ENCODE results near the gene STXBP6.

STXBP6 gene

GRCh38 chr14:24870949-24871701 is 178.8 kb downstream of the STXBP6 start:
- FAIRE-seq (no peak), DNase-seq (ENCODE audit: insufficient read length) (no peak)
- no peak for TF ChIP-seq TAF1 (IDR thresholded peaks at IDR 0.05; ENCODE audit: borderline replicate concordance, low read depth, low read length)

DNA sequence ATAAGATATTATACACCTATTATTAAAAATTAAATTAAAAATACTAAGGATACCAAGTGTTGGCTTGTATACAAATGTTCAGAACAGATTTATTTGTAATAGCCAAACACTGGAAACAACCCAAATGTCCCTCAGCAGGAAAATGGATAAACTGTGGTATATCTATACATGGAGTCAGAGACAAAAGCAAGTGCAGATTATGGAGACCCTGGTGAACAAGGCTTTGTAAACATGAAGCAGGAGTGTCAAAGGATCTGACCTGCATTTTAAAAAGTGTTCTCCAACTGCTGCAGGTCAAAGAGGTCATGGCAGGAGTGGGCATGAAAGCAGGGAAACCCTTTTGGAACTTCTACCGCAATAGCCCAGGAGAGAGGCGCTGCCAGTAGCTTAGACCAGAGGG is 181.6 kb downstream of the STXBP6 start:
- TF ChIP-seq POLR2AphosphoS5 (IDR thresholded peaks at IDR 0.05; ENCODE audit: low read depth, low read length) = no peak
- no peak for TF ChIP-seq POLR2A (IDR thresholded peaks at IDR 0.05; ENCODE audit: low read depth, low read length)
- no peak for TF ChIP-seq TAF1 (IDR thresholded peaks at IDR 0.05; ENCODE audit: borderline replicate concordance, low read depth, low read length)
- FAIRE-seq = no peak
- no peak for DNase-seq (ENCODE audit: insufficient read length)

DNA sequence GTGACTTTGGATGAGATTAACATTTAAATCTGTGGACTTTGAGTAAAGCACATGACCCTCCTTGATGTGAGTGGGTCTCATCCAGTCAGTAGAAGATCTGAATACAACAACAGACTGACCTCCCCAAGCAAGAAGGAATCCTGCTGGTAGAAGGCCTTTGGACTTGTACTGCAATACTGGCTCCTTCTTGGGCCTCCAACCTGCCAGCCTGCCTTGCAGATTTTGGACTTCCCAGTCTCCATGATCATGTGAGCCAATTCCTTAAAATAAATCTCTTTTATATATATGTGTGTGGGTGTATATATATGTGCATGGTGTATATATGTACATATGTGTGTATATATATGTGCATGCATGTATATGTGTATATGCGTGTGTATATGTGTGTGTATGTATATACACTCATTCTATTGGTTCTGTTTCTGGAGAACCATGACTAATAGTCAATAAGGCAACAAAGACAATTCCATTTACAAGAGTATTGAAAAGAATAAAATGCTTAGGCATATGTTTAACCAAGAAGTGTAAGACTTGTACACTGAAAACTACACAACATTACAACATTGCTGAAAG is 183.8 kb downstream of the STXBP6 start:
- DNase-seq (ENCODE audit: insufficient read length) (no peak), FAIRE-seq (no peak)
- TF ChIP-seq POLR2A (IDR thresholded peaks at IDR 0.05; ENCODE audit: low read depth, low read length) = no peak
- TF ChIP-seq POLR2AphosphoS5 (IDR thresholded peaks at IDR 0.05; ENCODE audit: low read depth, low read length) = no peak
- TF ChIP-seq TAF1 (IDR thresholded peaks at IDR 0.05; ENCODE audit: borderline replicate concordance, low read depth, low read length) = no peak

GRCh38 chr14:24863968-24864684 is 185.8 kb downstream of the STXBP6 start:
- no peak for DNase-seq (ENCODE audit: insufficient read length)
- no peak for TF ChIP-seq TAF1 (IDR thresholded peaks at IDR 0.05; ENCODE audit: borderline replicate concordance, low read depth, low read length)
- no peak for TF ChIP-seq POLR2A (IDR thresholded peaks at IDR 0.05; ENCODE audit: low read depth, low read length)
- no peak for TF ChIP-seq POLR2AphosphoS5 (IDR thresholded peaks at IDR 0.05; ENCODE audit: low read depth, low read length)
- FAIRE-seq = no peak

DNA sequence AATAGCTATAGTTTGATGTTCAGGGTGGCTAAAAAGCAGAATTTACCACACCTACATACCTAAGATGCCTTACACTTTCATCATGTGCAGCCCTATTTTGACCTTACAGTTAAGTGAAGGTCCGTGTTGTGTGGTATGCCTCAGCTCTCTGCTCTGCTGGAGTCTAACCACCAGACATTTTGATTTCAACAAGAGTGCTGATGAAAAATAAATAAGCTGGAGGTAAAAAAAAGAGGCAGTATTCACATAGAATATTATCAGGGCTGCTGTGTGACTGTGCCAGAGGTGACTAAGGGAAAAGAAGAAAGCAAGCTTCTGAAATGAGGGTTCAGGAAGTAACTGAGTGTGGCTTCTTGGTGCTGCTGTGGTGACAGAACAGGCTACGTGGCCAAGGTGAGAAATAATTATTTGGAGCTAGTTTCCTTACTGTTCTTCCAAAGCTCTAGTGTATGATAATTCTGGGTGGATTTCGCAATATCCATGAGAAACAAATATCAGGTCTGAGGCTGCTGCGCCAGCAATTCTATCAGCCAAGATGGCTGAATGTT is 188.8 kb downstream of the STXBP6 start:
- DNase-seq (ENCODE audit: insufficient read length) (no peak), FAIRE-seq (no peak)
- no peak for TF ChIP-seq TAF1 (IDR thresholded peaks at IDR 0.05; ENCODE audit: borderline replicate concordance, low read depth, low read length)
- no peak for TF ChIP-seq POLR2A (IDR thresholded peaks at IDR 0.05; ENCODE audit: low read depth, low read length)
- TF ChIP-seq POLR2AphosphoS5 (IDR thresholded peaks at IDR 0.05; ENCODE audit: low read depth, low read length) = no peak

DNA sequence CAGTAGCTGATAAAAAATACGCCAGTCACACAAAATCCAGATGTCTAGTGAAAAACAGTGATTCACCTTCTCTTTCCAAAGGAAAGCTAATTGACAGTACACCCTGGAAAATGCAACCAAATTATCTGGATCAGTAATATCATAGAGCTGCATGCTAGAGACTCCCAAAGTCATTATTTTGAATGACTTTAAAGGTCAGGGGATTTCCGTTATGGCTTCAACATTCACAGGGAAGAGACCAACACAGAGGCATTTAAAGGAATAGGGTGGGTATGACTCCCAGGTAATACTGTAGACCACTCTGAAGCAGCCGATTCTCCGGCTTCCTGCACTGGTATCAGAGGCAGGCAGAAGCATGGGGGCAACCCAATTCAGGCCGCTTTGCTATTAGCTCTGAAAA is 190.4 kb downstream of the STXBP6 start:
- DNase-seq (ENCODE audit: insufficient read length) (no peak), FAIRE-seq (no peak)
- TF ChIP-seq POLR2AphosphoS5 (IDR thresholded peaks at IDR 0.05; ENCODE audit: low read depth, low read length) (no peak), POLR2A (IDR thresholded peaks at IDR 0.05; ENCODE audit: low read depth, low read length) (no peak), TAF1 (IDR thresholded peaks at IDR 0.05; ENCODE audit: borderline replicate concordance, low read depth, low read length) (no peak)

DNA sequence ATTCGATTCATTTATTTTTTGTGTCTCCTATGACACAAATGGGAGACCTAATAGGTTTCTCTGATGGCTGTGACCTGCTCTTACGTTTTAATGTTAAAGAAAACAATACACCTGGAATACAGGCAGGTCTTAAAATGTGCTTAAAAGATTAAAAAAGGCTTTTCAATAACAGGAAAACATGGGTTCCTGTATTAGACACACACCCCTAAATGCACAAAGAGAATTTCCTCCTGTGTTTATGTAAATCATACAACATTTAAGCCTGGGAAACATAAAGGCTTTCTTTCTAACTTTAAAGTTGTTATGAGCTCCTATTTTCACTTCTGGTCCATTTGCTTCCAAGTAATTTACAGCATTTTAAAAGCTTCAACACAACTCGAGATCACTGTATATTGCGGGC is 191.3 kb downstream of the STXBP6 start:
- DNase-seq (ENCODE audit: insufficient read length) (no peak), FAIRE-seq (no peak)
- no peak for TF ChIP-seq TAF1 (IDR thresholded peaks at IDR 0.05; ENCODE audit: borderline replicate concordance, low read depth, low read length)
- TF ChIP-seq POLR2A (IDR thresholded peaks at IDR 0.05; ENCODE audit: low read depth, low read length) = no peak
- TF ChIP-seq POLR2AphosphoS5 (IDR thresholded peaks at IDR 0.05; ENCODE audit: low read depth, low read length) = no peak

- FAIRE-seq (no peak), DNase-seq (ENCODE audit: insufficient read length) (no peak)
- TF ChIP-seq TAF1 (IDR thresholded peaks at IDR 0.05; ENCODE audit: borderline replicate concordance, low read depth, low read length) = no peak
- TF ChIP-seq POLR2AphosphoS5 (IDR thresholded peaks at IDR 0.05; ENCODE audit: low read depth, low read length) = no peak
- no peak for TF ChIP-seq POLR2A (IDR thresholded peaks at IDR 0.05; ENCODE audit: low read depth, low read length)
Measured at GRCh38 chr14:24858052-24858451, 191.9 kb downstream of the STXBP6 start.

GRCh38 chr14:24857277-24857676 is 192.7 kb downstream of the STXBP6 start:
- FAIRE-seq = no peak
- DNase-seq (ENCODE audit: insufficient read length) = no peak
- TF ChIP-seq POLR2AphosphoS5 (IDR thresholded peaks at IDR 0.05; ENCODE audit: low read depth, low read length) (no peak), TAF1 (IDR thresholded peaks at IDR 0.05; ENCODE audit: borderline replicate concordance, low read depth, low read length) (no peak), POLR2A (IDR thresholded peaks at IDR 0.05; ENCODE audit: low read depth, low read length) (no peak)

DNA sequence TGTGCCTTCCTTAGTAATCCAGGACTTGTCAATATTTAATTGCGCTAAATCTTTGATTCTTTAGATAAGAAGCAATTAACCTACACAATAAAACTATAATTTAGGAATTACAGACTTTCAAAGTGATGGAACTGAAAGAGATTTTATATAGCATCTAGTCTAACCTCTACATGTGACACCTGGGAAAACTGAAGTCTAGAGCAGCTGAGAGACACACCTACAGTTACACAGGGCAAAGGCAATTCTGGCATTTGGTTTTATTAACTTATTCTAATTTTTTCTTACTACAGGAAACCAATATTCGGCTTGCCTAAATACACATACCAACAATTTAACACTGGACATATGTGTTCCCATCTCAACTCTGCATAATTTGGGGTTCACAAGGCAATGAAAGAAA is 196.5 kb downstream of the STXBP6 start:
- DNase-seq (ENCODE audit: insufficient read length) = no peak
- no peak for FAIRE-seq
- no peak for TF ChIP-seq POLR2AphosphoS5 (IDR thresholded peaks at IDR 0.05; ENCODE audit: low read depth, low read length)
- no peak for TF ChIP-seq POLR2A (IDR thresholded peaks at IDR 0.05; ENCODE audit: low read depth, low read length)
- TF ChIP-seq TAF1 (IDR thresholded peaks at IDR 0.05; ENCODE audit: borderline replicate concordance, low read depth, low read length) = no peak

DNA sequence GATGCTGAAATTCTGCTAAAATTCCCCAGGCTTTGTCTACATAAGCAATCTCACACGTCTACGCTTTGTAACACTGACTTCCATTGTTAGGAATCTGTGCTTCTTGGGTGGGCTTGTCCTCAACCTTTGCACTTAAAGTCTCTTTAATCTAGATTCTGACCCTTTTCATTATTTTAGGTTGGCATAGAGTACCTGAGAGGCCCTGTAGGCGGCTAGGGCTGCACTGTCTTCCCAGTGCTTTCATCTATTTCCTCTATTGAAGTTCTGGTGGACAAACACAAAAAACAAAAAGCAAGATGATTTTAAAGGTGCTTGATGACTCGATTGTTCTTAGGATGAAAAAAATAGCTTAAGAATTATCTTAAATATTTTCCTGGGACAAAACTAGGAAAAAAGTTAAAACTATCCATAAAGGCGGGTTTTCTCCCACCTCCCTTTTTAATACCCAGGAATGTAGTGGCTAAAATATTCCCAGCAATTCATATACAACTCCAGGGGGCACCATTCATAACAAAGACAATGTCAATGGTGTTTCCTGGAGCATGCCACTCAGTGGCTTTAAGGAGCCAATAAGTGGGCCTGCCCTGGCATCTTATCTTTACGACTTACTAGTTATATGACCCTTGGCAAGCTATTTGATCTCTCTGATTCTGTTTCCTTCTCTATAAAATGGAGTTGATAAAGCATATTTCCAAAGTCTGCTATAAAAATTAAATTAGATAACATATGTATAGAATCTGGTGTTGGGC is 197.5 kb downstream of the STXBP6 start:
- no peak for DNase-seq (ENCODE audit: insufficient read length)
- TF ChIP-seq TAF1 (IDR thresholded peaks at IDR 0.05; ENCODE audit: borderline replicate concordance, low read depth, low read length) = no peak
- no peak for TF ChIP-seq POLR2AphosphoS5 (IDR thresholded peaks at IDR 0.05; ENCODE audit: low read depth, low read length)
- no peak for TF ChIP-seq POLR2A (IDR thresholded peaks at IDR 0.05; ENCODE audit: low read depth, low read length)
- no peak for FAIRE-seq

Data from GM12892 (cell line).